Measurements from ENCODE around the gene CREB1.

CREB1 gene

DNA sequence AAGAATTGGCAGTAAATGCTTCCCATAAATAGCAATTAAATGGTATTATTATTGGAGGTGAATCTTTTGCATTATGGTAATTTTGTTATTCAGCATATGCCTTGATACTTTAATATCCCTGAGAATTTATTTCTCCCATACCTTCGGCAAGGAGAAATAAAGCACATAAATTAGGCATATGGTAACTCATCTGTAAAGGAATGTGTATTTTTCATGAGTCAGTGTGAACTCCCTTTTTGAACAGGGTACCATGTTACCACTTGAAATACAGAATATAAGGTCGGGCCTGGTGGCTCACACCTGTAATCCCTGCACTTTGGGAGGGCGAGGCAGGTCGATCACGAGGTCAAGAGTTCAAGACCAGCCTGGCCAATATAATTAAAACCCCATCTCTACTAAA lies 77.1 kb downstream of the CREB1 start:
- H3K4me3 ChIP-seq (ENCODE audit: low read depth, low read length): no peak overlapping the region
- H3K27ac ChIP-seq (ENCODE audit: extremely low read depth, low read depth, low read length): no peak overlapping the region
- H3K4me1 ChIP-seq (ENCODE audit: control insufficient read depth, insufficient read depth, low read length): no peaks in the 10 kb centered on the region
- peaks cover 0 to 19% of the 10 kb centered on the region in 2 experiments; a peak in 1 of 3 replicates for H3K36me3 ChIP-seq (ENCODE audit: control insufficient read depth in 2 of 2, insufficient read depth in 1 of 2, low read length in 2 of 2)
- no peaks in the 10 kb centered on the region for H3K9me3 ChIP-seq (ENCODE audit: control insufficient read depth, insufficient read depth, low read depth, low read length)
- POLR2A ChIA-PET: no interaction called here
- CTCF ChIA-PET: interaction anchor here (0.7 kb wide), 1 partner anchor 88 kb away, joined by 3 read pairs; no protein-coding TSS in a partner anchor
- no peak for TF ChIP-seq ZNF426 (tag by site-specific recombination; IDR thresholded peaks at IDR 0.05)
- no peak for TF ChIP-seq ZNF629 (tag by site-specific recombination; IDR thresholded peaks at IDR 0.05)
- no peak for TF ChIP-seq ZNF239 (tag by site-specific recombination; IDR thresholded peaks at IDR 0.05)

GRCh38 chr2:207612714-207613113 lies 83.0 kb downstream of the CREB1 start:
- Histone ChIP-seq H3K36me3 (ENCODE audit: control insufficient read depth in 2 of 2, insufficient read depth in 1 of 2, low read length in 2 of 2) (peaks cover 0 to 38% of the 10 kb centered on the region in 2 experiments; a peak in 2 of 3 replicates), H3K9me3 (ENCODE audit: control insufficient read depth, insufficient read depth, low read depth, low read length) (no peaks in the 10 kb centered on the region), H3K4me1 (ENCODE audit: control insufficient read depth, insufficient read depth, low read length) (no peaks in the 10 kb centered on the region), H3K27ac (ENCODE audit: extremely low read depth, low read depth, low read length) (no peak overlapping the region), H3K4me3 (ENCODE audit: low read depth, low read length) (no peak overlapping the region)
- ChIA-PET POLR2A (interaction anchor here (0.9 kb wide), 1 partner anchor 9 kb away, joined by 3 read pairs; no protein-coding TSS in a partner anchor), CTCF (interaction anchor here (0.7 to 1.2 kb wide), 3 partner anchors 8 to 484 kb away, joined by 3 to 4 read pairs (median 3); no protein-coding TSS in a partner anchor)
- no peak for TF ChIP-seq ZNF10 (tag by site-specific recombination; IDR thresholded peaks at IDR 0.05)
- no peak for TF ChIP-seq ZNF266 (tag by site-specific recombination; IDR thresholded peaks at IDR 0.05; ENCODE audit: low read depth)
- no peak for TF ChIP-seq ZNF558 (tag by site-specific recombination; IDR thresholded peaks at IDR 0.05)
- TF ChIP-seq KLF8 (tag by site-specific recombination; IDR thresholded peaks at IDR 0.05): no peak
- no peak for TF ChIP-seq KLF10 (tag by site-specific recombination; IDR thresholded peaks at IDR 0.05)
- no peak for TF ChIP-seq MZF1 (tag by site-specific recombination; IDR thresholded peaks at IDR 0.05; ENCODE audit: borderline replicate concordance)
- no peak for TF ChIP-seq GLIS1 (tag by site-specific recombination; IDR thresholded peaks at IDR 0.05)
- TF ChIP-seq, protein P1, sequence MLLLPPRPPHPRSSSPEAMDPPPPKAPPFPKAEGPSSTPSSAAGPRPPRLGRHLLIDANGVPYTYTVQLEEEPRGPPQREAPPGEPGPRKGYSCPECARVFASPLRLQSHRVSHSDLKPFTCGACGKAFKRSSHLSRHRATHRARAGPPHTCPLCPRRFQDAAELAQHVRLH (tag by site-specific recombination; IDR thresholded peaks at IDR 0.05): no peak
- no peak for TF ChIP-seq ZNF280D (tag by site-specific recombination; IDR thresholded peaks at IDR 0.05)
- TF ChIP-seq ZNF37A (tag by site-specific recombination; IDR thresholded peaks at IDR 0.05): no peak
- TF ChIP-seq ZNF354C (tag by site-specific recombination; IDR thresholded peaks at IDR 0.05; ENCODE audit: borderline replicate concordance, low read depth): no peak
- no peak for TF ChIP-seq OSR2 (tag by site-specific recombination; IDR thresholded peaks at IDR 0.05)
- no peak for TF ChIP-seq ZNF596 (tag by site-specific recombination; IDR thresholded peaks at IDR 0.05)
- no peak for TF ChIP-seq WT1 (tag by site-specific recombination; IDR thresholded peaks at IDR 0.05)

- Histone ChIP-seq H3K4me1 (ENCODE audit: control insufficient read depth, insufficient read depth, low read length) (no peaks in the 10 kb centered on the region), H3K4me3 (ENCODE audit: low read depth, low read length) (no peak overlapping the region), H3K36me3 (ENCODE audit: control insufficient read depth in 2 of 2, insufficient read depth in 1 of 2, low read length in 2 of 2) (peaks cover 0 to 46% of the 10 kb centered on the region in 2 experiments), H3K9me3 (ENCODE audit: control insufficient read depth, insufficient read depth, low read depth, low read length) (no peaks in the 10 kb centered on the region), H3K27ac (ENCODE audit: extremely low read depth, low read depth, low read length) (no peak overlapping the region)
- CTCF ChIA-PET: interaction anchor here (0.6 to 0.7 kb wide), 4 partner anchors 11 to 633 kb away, joined by 3 read pairs; partner anchors contain the start of gene CREB1
- TF ChIP-seq FEZF1 (tag by site-specific recombination; IDR thresholded peaks at IDR 0.05) (peak; percentile 35), SP7 (tag by site-specific recombination; IDR thresholded peaks at IDR 0.05) (no peak)
- POLR2A ChIA-PET: no interaction called here
Measured at GRCh38 chr2:207614824-207615223, 85.1 kb downstream of the CREB1 start.

Measured in HEK293 (cell line).